ENCODE measurements around the gene HMX1. TPM values are rescaled to one million over a fixed set of nuclear protein-coding genes. Genes with fewer than 3 reads are reported as not detected.

HMX1 gene
- total and polyA plus RNA-seq, 2 experiments from 2014 or later = not detected

DNA sequence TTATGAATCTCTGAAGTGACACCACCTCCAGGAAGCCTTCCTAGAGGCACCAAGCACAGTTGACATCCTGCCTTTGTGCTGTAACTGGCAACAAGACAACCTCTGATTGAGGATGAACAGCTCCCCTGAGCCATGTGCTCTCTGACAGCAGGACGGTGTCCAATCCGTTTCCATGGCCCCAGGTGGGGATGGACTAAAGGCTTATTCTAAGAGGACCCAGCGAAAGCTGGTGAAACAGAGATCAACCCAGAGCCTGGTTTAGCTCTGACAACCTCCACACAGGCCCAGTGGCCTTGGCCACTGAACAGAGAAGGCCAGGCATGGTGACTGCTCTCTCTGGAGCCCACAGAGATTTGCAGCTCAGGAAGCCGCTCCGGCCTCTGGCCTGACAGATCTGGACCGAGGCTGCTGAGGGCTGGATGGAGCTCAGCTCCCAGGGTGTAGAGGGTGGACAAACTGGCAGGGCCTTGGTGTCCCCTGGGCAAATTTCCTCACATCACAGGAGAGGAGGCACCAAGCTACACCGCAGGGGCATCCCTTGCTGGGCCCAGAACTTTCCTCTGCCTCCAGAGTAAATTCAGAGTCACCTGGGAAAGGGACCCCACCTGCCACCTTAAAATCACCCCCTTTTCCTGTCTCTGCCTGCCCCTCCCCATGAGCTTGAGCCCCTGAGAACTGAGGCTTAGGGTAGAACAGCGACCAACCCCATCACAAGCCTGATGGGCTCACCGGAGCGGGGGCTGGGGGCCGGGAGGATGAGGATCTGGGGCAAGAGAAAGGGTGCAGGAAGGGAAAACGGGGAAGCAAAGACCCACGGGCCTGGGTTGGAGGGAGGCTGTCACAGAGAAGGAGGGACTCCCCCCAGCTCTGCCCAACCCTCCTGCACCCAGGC lies 40.2 kb downstream of the HMX1 start:
- no peaks in the 10 kb centered on the region for H3K9me3 ChIP-seq (ENCODE audit: low read depth)
- no peak overlapping the region for H3K27ac ChIP-seq
- no peak for DNase-seq (ENCODE audit: low spot score)
- no peaks in the 10 kb centered on the region for H3K9me2 ChIP-seq (replicated peaks; ENCODE audit: insufficient read depth)
- no peak overlapping the region for H3K4me3 ChIP-seq
- H3K27me3 ChIP-seq = peaks cover under 1% of the 10 kb centered on the region
- no peaks in the 10 kb centered on the region for H3K36me3 ChIP-seq (replicated peaks; ENCODE audit: insufficient read depth, low read depth)
- WGBS (ENCODE audit: low lambda C conversion rate, missing lambda C conversion rate) = 93% methylated on average over 11 of the region's 13 CpGs
- H2AFZ ChIP-seq = no peak overlapping the region
- no peak for TF ChIP-seq CTCF (IDR thresholded peaks at IDR 0.05; ENCODE audit: poor library complexity)
- TF ChIP-seq EZH2phosphoT487 (IDR thresholded peaks at IDR 0.05; ENCODE audit: low read depth, severe bottlenecking, unreplicated experiment) = no peak
- no peak for TF ChIP-seq EZH2 (IDR thresholded peaks at IDR 0.05; ENCODE audit: borderline replicate concordance)
- H3K4me1 ChIP-seq (ENCODE audit: insufficient read depth) = no peaks in the 10 kb centered on the region
- no peaks in the 10 kb centered on the region for H4K20me1 ChIP-seq (ENCODE audit: insufficient read depth, poor library complexity, severe bottlenecking)
- no peak overlapping the region for H3K4me2 ChIP-seq
- no peaks in the 10 kb centered on the region for H3K79me2 ChIP-seq

- H2AFZ ChIP-seq = no peak overlapping the region
- TF ChIP-seq EZH2phosphoT487 (IDR thresholded peaks at IDR 0.05; ENCODE audit: low read depth, severe bottlenecking, unreplicated experiment) (no peak), CTCF (IDR thresholded peaks at IDR 0.05; ENCODE audit: poor library complexity) (no peak), EZH2 (IDR thresholded peaks at IDR 0.05; ENCODE audit: borderline replicate concordance) (no peak)
- WGBS (ENCODE audit: low lambda C conversion rate, missing lambda C conversion rate) = 88% methylated on average over 11 of the region's 11 CpGs
- H3K27ac ChIP-seq = no peak overlapping the region
- H3K36me3 ChIP-seq (replicated peaks; ENCODE audit: insufficient read depth, low read depth) = no peaks in the 10 kb centered on the region
- no peaks in the 10 kb centered on the region for H3K79me2 ChIP-seq
- peaks cover 7% of the 10 kb centered on the region for H3K27me3 ChIP-seq
- H4K20me1 ChIP-seq (ENCODE audit: insufficient read depth, poor library complexity, severe bottlenecking) = no peaks in the 10 kb centered on the region
- DNase-seq (ENCODE audit: low spot score) = no peak
- no peaks in the 10 kb centered on the region for H3K4me1 ChIP-seq (ENCODE audit: insufficient read depth)
- no peak overlapping the region for H3K4me3 ChIP-seq
- H3K9me2 ChIP-seq (replicated peaks; ENCODE audit: insufficient read depth) = no peaks in the 10 kb centered on the region
- no peaks in the 10 kb centered on the region for H3K9me3 ChIP-seq (ENCODE audit: low read depth)
- H3K4me2 ChIP-seq = no peak overlapping the region
These were observed 40.9 kb downstream of the HMX1 start for GRCh38 chr4:8830611-8831200.

GRCh38 chr4:8830056-8830455 lies 41.6 kb downstream of the HMX1 start:
- H3K4me3 ChIP-seq = no peak overlapping the region
- 74% methylated on average over 7 of the region's 7 CpGs for whole genome bisulfite sequencing (ENCODE audit: low lambda C conversion rate, missing lambda C conversion rate)
- H3K4me2 ChIP-seq = no peak overlapping the region
- TF ChIP-seq EZH2 (IDR thresholded peaks at IDR 0.05; ENCODE audit: borderline replicate concordance) (no peak), CTCF (IDR thresholded peaks at IDR 0.05; ENCODE audit: poor library complexity) (no peak)
- no peak for DNase-seq (ENCODE audit: low spot score)
- no peak overlapping the region for H2AFZ ChIP-seq
- H3K79me2 ChIP-seq = no peaks in the 10 kb centered on the region
- no peaks in the 10 kb centered on the region for H3K36me3 ChIP-seq (replicated peaks; ENCODE audit: insufficient read depth, low read depth)
- H3K9me3 ChIP-seq (ENCODE audit: low read depth) = no peaks in the 10 kb centered on the region
- no peaks in the 10 kb centered on the region for H4K20me1 ChIP-seq (ENCODE audit: insufficient read depth, poor library complexity, severe bottlenecking)
- H3K4me1 ChIP-seq (ENCODE audit: insufficient read depth) = no peaks in the 10 kb centered on the region
- no peaks in the 10 kb centered on the region for H3K9me2 ChIP-seq (replicated peaks; ENCODE audit: insufficient read depth)
- peaks cover 13% of the 10 kb centered on the region for H3K27me3 ChIP-seq
- H3K27ac ChIP-seq = no peak overlapping the region

Measured in hepatocyte (in vitro differentiated cells).